Muscle of back (tissue), 11 donors: ENCODE measurements around the gene ASTN2. TPM values are rescaled to one million over a fixed set of nuclear protein-coding genes. Genes with fewer than 3 reads are reported as not detected.

Experiments
- DNase-seq, 3 donors: peaks; one replicate each; pipeline versions ENCODE4 v3.0.0 to v3.0.0-alpha.2; 2013
- polyA plus RNA-seq, 10 donors: library from polyadenylated mRNA; unstranded; fragments of 120-200 nt; gene quantifications; one replicate each; pipeline ENCODE4 v1.2.1, GENCODE V29; 2013; ENCODE audit not compliant: insufficient read length in 10 of 10

The ASTN2 gene
- polyA plus RNA-seq, 10 donors: 5.0 to 15.1 (median 6.6) TPM

GRCh38 chr9:117121316-117121715, 293.5 kb downstream of the ASTN2 start:
- DNase-seq: no peak

GRCh38 chr9:117120061-117120460, 294.8 kb downstream of the ASTN2 start:
- DNase-seq: no peak

- no peak for DNase-seq
These were observed 298.8 kb downstream of the ASTN2 start for GRCh38 chr9:117116084-117116483.

- DNase-seq: no peak
These were observed 300.1 kb downstream of the ASTN2 start for GRCh38 chr9:117114768-117115167.

- DNase-seq: no peak
These were observed 310.0 kb downstream of the ASTN2 start for GRCh38 chr9:117104716-117105495.

GRCh38 chr9:117104206-117104605, 310.7 kb downstream of the ASTN2 start:
- no peak for DNase-seq

GRCh38 chr9:117103438-117104110, 311.3 kb downstream of the ASTN2 start:
- DNase-seq: no peak

- no peak for DNase-seq
These were observed 313.8 kb downstream of the ASTN2 start for GRCh38 chr9:117101008-117101407.

GRCh38 chr9:117098331-117098730, 316.5 kb downstream of the ASTN2 start:
- no peak for DNase-seq

- no peak for DNase-seq
These were observed 317.1 kb downstream of the ASTN2 start for GRCh38 chr9:117097761-117098160.

- no peak for DNase-seq
These were observed 318.7 kb downstream of the ASTN2 start for GRCh38 chr9:117096138-117096537.

GRCh38 chr9:117095081-117095480, 319.8 kb downstream of the ASTN2 start:
- peak; percentile 38 to 64 (median 50) for DNase-seq

- DNase-seq: peak; percentile 73 to 87 (median 82)
These were observed 320.7 kb downstream of the ASTN2 start for GRCh38 chr9:117093891-117094844.

- no peak for DNase-seq
These were observed 322.3 kb downstream of the ASTN2 start for GRCh38 chr9:117092582-117092981.

GRCh38 chr9:117091529-117091928, 323.3 kb downstream of the ASTN2 start:
- no peak for DNase-seq

- DNase-seq: no peak
These were observed 326.1 kb downstream of the ASTN2 start for GRCh38 chr9:117088786-117089185.

- DNase-seq: no peak
These were observed 326.7 kb downstream of the ASTN2 start for GRCh38 chr9:117088140-117088539.

GRCh38 chr9:117084221-117084620, 330.6 kb downstream of the ASTN2 start:
- DNase-seq: no peak

GRCh38 chr9:117083559-117083958, 331.3 kb downstream of the ASTN2 start:
- no peak for DNase-seq

GRCh38 chr9:117081641-117082317, 333.1 kb downstream of the ASTN2 start:
- DNase-seq: peak in 1 of 3 donors; percentile 9

GRCh38 chr9:117080765-117081390, 334.0 kb downstream of the ASTN2 start:
- no peak for DNase-seq
